Tibial nerve (tissue), 4 donors: ENCODE results near the gene TDRD5.

Experiments used
- EP300 ChIP-seq, 2 donors: sonication (generic); formaldehyde crosslinking; IDR thresholded peaks; one replicate each; pipeline ENCODE4 v1.6.1; 2017; ENCODE audit warnings: antibody characterized with exemption in 2 of 2, mild to moderate bottlenecking in 1 of 2
- POLR2A ChIP-seq, 2 donors: fragments of 450-650 bp; IDR thresholded peaks; one replicate each; pipeline ENCODE4 v1.6.1; 2017; ENCODE audit warnings: antibody characterized with exemption in 2 of 2, mild to moderate bottlenecking in 2 of 2, moderate library complexity in 2 of 2
- TF ChIP-seq, protein P1 (sequence below), 5 experiments: fragments of 200-600 bp in 3 of 5; fragments of 450-650 bp in 2 of 5; sonication (generic) in 3 of 5; IDR thresholded peaks; one replicate each; pipeline ENCODE4 v1.5.1; 2016 to 2019; ENCODE audit warnings: antibody characterized with exemption in 5 of 5, mild to moderate bottlenecking in 3 of 5, moderate library complexity in 2 of 5

DNA sequence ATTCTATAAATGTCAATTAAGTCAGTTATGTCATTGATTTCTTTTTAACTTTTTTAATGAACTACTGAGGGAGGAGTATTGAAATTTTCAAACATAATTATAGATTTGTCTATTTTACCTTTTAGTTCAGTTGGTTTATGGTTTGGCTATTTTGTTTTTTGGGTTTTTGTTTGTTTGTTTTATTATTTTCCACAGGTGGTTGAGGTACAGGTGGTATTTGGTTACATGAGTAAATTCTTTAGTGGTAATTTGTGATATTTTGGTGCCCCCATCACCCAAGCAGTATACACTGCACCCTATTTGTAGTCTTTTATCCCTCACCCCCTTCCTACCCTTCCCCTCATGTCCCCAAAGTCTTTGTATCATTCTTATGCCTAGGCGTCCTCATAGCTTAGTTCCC is 9.5 kb downstream of the TDRD5 start:
- TF ChIP-seq, protein P1, sequence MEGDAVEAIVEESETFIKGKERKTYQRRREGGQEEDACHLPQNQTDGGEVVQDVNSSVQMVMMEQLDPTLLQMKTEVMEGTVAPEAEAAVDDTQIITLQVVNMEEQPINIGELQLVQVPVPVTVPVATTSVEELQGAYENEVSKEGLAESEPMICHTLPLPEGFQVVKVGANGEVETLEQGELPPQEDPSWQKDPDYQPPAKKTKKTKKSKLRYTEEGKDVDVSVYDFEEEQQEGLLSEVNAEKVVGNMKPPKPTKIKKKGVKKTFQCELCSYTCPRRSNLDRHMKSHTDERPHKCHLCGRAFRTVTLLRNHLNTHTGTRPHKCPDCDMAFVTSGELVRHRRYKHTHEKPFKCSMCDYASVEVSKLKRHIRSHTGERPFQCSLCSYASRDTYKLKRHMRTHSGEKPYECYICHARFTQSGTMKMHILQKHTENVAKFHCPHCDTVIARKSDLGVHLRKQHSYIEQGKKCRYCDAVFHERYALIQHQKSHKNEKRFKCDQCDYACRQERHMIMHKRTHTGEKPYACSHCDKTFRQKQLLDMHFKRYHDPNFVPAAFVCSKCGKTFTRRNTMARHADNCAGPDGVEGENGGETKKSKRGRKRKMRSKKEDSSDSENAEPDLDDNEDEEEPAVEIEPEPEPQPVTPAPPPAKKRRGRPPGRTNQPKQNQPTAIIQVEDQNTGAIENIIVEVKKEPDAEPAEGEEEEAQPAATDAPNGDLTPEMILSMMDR (IDR thresholded peaks at IDR 0.05): no peak
- no peak for TF ChIP-seq POLR2A (IDR thresholded peaks at IDR 0.05)
- no peak for TF ChIP-seq EP300 (IDR thresholded peaks at IDR 0.05)
